Stimulated activated CD4-positive, alpha-beta T cell treated with anti-CD3 and anti-CD28 coated beads, Interleukin-4, amount 100 ng/mL, for 1 hour (primary cell): ENCODE measurements around the gene SMARCD2.
"Not testable (repeated sequence)": the region's sequence is repeated elsewhere in the genome, so short reads cannot be mapped to it uniquely, and the experiment has no call there.

ENCODE experiments used
- DNase-seq: peaks from one replicate; pipeline ENCODE4 v3.0.0-alpha.2; 2020

The SMARCD2 gene

DNA sequence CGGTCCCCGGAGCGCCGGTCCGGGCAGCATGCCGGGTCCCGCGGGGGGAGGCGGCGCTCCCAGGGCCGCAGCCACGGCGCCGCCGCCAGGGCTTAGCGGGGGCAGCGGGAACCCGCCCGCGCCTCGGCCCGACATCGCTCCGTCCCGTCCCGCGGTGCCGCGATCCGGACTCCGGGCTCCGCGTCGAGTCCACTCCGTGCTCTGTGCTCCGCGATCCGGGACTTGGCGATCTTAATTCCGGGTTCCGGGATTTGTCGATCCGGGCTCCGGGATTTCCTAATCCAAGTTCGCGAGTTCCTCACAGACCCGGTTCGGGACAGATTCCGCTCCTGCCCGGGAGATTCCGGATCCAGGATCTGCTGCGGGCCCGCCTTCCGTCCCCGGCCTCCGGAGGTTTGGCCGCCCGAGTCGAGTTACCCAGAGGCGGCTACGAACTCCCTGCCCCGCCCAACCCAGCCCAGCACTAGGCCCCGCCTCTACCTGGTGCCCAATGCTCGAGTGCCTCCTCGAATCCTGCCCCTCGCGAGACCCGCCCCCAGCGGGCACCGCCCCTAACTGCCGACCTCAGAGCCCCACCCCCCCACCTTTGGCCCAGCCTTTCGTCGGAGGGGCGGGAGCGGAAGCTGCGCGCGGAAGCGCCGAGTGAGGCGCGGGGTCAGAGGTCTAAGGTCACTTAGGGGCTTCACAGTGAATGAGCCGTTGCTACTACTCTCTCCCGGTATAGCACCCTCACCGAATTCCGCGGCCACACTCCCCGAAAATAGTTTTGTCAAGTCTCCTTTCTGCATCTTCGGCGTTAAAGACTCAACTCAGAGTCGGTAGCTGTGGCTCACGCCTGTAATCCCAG lies at the start of gene SMARCD2:
Gene SMARCD2 (minus strand): TSS at position 146 of the 847 bp plus-strand sequence. CDS start 11 bp downstream, at position 135.
- peak; percentile 99 for DNase-seq

DNA sequence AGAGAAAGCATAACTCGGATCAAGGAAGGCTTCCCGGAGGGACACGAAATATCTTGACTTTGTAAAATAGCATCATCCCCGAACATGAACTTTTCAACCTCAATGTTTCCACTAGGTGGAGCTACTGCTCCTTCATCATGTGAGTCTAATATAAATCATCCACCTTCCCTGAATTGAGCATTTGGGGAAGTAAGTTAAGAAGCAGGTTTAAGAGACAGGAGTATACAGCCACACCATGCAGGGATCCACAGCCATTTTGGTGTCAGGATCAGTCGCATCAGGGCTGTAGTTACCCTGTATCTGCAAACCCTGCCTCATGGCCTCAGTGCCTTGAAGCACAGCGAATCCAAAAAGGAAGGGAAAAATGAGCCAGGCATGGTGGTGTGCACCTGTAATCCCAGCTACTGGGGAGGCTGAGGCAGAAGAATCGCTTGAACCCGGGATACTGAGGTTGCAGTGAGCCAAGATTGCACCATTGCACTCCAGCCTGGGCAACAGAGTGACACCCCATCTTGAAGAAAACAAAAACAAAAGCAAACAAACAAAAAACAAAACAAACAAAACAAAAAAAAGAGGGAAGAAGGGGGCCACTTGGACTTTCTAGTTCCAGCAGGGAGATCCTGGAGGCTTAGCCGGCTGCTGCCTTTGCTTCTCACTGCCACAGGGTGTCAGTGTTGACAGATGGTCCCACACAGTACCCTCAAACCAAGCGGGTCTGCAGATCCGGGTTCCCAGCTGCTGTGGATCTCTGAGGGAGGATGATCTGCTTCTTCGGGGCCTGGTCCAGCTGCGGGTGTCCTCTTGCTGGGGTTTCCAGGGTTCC lies 46.8 kb upstream of the SMARCD2 start:
- DNase-seq, result not testable (repeated sequence)

DNA sequence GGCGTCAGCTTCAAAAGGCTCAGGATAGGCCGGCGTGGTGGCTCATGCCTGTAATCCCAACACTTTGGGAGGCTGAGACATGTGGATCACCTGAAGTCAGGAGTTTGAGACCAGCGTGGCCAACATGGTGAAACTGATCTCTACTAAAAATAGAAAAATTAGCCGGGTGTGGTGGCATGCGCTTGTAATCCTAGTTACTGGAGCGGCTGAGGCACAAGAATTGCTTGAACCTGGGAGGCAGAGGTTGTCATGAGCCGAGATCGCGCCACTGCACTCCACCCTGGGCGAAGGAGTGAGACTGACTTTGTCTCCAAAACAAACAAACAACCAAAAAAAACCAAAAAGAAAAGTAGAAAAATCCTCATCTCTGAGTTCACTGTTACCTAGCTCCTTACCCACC lies 42.6 kb upstream of the SMARCD2 start:
- not testable (repeated sequence) for DNase-seq

DNA sequence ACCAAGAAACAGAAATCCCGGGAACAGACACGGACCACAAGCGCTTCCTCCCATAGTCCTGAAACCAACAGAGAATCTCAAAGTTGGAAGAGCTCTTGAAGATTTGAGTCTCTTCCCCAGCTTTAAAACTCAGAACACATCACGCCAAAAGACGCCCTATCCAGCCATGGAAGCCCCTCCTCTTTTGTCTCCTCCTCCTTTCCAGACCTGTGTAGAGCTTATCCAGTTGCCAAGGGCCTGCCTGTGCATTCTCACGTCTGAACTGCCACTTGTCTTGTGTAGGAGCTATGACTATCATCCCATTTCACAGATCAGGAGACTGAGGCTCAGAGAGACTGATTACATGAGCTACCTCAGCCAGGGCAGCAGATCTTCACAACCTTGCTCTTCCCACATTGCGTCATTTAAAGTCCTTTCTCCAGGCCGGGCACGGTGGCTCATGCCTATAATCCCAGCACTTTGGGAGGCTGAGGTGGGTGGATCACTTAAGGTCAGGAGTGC lies 40.2 kb upstream of the SMARCD2 start:
- not testable (repeated sequence) for DNase-seq

DNA sequence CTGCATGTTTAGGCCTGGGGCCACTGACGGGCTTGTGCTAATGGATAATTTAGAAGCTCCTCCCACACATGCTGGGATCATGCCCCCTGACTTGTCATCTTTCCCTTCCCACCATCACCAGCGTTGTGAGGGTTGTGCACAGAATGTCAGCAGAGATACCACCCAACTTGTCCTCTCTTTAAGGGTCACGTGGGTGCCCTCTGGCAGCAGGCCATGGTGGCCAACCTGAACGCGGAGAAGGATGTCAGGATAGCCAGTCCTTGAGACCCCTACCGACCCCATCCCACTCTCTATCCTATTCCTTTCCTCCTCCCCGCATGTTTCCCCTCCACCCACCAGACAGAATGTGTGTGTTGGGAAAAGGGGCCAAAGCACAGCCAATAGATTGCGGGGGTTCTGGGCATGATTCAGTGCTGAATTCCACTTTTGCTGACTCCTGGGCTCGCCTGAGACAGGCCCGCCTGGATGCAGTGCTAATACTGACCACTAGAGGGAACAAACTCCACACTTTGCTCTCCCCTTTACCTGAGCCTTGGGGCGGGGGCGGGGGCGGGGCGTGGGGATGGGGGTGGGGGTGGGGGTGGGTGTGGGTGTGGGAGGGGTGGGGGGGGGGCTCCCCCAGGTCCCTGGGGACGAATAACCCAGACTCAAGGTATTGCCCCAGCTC lies 39.6 kb upstream of the SMARCD2 start, which contains the start of gene GH2:
Gene GH2 (minus strand): TSS at position 10 of the 667 bp plus-strand sequence. CDS start 143 bp downstream, outside the sequence.
- peak; percentile 58 for DNase-seq

DNA sequence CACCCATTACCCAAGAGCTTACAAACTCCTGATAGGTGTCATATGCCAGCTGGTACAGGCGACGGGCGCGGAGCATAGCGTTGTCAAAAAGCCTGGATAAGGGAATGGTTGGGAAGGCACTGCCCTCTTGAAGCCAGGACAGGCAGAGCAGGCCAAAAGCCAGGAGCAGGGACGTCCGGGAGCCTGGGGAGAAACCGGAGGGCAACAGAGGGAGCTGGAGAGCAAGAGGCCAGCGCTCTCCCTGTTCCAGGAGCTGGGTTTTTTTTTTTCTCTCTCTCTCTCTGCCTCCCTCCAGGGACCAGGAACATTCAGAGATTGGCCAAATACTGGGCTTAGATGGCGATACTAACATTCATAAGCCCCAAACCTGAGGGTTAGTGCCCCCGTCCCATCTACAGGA lies 38.9 kb upstream of the SMARCD2 start:
- DNase-seq, result not testable (repeated sequence)

DNA sequence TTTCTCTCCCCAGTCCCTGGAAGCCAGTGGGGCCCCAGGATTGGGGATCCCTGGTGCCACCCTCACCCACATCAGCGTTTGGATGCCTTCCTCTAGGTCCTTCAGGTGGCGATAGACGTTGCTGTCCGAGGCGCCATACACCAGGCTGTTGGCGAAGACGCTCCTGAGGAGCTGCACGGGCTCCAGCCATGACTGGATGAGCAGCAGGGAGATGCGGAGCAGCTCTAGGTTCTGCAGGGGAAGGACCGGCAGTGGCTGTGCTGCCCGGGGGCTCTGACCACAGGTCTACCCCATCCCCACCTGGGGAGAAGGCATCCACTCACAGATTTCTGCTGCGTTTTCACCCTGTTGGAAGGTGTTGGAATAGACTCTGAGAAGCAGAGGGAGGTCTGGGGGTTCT lies 38.2 kb upstream of the SMARCD2 start:
- DNase-seq, result no peak

DNA sequence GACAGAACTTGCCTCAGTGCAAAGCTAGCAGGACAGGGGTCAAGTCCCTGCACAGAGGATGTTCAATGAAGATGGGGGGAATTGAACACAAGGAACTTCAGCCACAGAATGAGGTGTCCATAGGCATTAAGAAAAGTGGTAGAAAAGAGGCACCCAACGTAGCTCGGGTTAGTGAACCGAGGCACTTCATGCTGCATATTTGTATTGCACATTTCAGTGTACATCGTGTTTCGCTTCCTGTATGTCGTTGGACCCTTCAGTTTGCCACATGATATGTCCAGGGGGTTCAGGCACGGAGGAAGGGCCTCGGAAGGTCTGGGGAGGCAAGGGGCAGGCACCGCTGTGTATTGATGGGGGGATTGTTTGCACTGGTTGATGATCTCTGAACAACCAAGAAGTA lies 35.9 kb upstream of the SMARCD2 start:
- DNase-seq, result not testable (repeated sequence)

DNA sequence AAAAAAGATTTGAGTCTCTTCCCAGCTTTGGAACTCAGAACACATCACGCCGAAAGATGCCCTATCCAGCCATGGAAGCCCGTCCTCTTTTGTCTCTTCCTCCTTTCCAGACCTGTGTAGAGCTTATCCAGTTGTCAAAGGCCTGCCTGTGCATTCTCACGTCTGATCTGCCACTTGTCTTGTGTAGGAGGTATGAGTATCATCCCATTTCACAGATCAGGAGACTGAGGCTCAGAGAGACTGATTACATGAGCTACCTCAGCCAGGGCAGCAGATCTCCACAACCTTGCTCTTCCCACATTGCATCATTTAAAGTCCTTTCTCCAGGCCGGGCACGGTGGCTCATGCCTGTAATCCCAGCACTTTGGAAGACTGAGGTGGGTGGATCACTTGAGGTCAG lies 32.2 kb upstream of the SMARCD2 start:
- not testable (repeated sequence) for DNase-seq

DNA sequence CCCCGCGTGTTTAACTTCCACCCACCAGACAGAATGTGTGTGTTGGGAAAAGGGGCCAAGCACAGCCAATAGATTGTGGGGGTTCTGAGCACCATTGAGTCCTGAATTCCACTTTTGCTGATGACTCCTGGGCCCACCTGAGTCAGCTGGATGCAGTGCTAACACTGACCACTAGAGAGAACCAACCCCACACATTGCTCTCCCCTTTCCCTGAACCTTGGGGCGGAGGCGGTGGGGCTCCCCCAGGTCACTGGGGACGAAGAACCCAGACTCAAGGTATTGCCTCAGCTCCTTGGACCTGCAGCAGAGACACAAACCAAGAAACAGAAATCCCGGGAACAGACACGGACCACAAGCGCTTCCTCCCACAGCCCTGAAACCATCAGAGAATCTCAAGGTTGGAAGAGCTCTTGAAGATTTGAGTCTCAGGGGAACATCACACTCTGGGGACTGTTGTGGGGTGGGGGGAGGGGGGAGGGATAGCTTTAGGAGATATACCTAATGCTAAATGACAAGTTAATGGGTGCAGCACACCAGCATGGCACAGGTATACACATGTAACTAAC lies 31.7 kb upstream of the SMARCD2 start:
- DNase-seq, result not testable (repeated sequence)

DNA sequence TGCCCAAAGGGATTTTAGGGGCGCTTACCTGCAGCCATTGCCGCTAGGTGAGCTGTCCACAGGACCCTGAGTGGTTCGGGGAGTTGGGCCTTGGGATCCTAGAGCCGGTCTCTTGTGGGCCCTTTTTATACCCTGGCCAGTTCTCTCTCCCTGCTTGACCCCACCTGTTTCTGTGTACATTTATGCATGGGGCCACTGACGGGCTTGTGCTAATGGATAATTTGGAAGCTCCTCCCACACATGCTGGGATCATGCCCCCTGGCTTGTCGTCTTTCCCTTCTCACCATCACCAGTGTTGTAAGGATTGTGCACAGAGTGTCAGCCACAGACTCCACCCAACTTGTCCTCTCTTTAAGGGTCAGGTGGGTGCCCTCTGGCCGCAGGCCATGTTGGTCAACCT lies 31.1 kb upstream of the SMARCD2 start, which contains the start of gene CSH2:
Gene CSH2 (minus strand): TSS at position 101 of the 400 bp plus-strand sequence. CDS start 63 bp downstream, at position 38.
- not testable (repeated sequence) for DNase-seq

DNA sequence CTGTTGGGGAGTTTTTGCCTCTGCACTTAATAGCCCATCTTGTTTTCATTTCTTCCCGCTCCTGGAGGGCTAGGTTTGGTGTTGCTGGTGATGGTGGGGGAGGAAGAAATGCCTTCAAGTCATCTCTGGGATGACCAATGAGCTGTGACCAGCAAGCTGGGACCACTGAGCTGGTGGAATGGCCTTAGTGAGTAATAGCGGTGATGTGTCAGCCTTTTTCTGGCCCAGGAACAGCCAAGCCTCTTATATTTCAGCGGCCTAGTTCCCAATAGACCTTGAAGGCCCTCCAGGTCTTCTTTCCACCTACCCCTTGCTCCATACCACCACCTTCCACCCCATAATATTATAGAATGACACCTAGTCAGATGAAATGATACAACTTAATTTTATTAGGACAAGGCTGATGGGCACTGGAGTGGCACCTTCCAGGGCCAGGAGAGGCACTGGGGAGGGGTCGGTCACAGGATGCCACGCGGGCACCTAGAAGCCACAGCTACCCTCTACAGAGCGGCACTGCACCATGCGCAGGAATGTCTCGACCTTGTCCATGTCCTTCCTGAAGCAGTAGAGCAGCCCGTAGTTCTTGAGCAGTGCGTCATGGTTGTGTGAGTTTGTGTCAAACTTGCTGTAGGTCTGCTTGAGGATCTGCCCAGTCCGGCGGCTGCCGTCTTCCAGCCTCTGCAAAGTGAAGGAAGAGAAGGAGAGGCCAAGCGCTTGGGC lies 29.3 kb upstream of the SMARCD2 start:
- not testable (repeated sequence) for DNase-seq

DNA sequence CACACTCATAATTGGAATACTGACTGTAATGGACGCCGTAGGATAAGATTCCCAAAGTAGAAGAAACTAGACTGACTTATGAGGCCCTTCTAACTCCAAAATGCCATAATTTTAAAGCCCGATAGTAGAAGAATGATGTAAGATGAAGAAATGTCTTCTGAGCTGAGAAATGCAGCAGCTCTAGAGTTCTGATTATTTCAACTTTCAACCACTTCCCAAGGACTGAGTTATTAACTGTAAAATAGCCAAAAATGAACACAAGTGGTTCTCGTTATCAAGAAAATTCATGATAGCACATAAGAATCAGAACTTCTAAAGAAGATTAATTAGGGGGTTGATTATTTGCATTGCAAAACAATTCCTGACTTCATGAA lies 27.8 kb upstream of the SMARCD2 start:
- DNase-seq, result not testable (repeated sequence)

DNA sequence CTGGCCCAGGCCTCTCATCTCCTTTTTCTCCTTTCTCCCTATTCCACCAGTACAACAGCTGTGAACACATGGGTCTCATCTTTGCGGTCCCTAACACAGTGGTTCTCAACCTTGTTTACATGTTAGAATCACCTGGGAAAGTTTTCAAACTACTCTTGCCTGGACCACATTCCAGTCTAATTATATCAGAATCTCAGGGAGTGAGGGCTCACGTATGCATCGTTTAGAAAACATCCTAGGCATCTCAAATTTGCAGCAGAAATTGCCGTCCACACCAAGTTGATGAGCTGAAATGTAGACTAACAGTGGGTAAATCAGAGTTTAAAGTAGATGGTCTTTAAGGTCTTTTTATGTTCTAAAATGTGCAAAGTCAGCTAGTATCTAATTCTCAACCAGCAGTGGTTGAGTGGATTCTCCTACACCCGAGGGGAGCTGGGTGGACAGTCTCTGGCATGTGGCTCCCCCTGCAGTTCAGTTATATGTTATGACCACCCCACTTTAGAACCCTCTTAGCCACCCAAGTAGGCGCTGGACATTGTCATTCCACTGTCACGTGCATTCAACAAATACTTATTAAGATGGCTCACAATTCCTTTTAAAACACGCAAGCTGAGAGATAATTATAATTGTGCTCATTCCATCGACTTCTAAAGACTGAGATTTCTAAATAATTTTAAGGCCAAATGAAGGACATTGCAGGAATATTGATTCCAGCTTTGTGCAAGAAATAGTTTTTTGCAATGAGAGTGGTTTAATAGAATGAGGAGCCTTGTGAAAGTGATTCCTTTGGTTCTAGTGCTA lies 27.2 kb upstream of the SMARCD2 start:
- DNase-seq, result not testable (repeated sequence)

DNA sequence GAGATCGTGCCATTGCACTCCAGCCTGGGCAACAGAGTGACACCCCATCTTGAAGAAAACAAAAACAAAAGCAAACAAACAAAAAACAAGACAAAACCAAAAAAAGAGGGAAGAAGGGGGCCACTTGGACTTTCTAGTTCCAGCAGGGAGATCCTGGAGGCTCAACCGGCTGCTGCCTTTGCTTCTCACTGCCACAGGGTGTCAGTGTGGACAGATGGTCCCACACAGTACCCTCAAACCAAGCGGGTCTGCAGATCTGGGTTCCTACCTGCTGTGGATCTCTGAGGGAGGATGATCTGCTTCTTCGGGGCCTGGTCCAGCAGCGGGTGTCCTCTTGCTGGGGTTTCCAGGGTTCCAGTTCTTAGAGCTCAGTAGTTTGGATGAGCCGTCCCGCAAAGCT lies 24.1 kb upstream of the SMARCD2 start:
- DNase-seq, result not testable (repeated sequence)

DNA sequence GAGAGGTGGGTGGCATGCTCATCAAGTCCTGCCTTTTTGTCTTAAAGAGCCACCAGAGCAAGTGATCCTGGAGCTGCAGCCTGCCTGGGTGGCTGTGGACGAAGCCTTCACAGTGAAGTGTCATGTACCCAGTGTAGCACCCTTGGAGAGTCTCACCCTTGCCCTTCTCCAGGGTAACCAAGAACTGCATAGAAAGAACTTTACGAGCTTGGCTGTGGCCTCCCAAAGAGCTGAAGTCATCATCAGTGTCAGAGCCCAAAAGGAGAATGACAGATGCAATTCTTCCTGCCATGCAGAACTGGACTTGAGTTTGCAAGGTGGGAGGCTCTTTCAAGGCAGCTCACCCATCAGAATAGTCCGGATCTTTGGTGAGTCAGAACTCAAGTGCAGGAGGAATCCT lies 16.8 kb upstream of the SMARCD2 start:
- DNase-seq, result no peak

DNA sequence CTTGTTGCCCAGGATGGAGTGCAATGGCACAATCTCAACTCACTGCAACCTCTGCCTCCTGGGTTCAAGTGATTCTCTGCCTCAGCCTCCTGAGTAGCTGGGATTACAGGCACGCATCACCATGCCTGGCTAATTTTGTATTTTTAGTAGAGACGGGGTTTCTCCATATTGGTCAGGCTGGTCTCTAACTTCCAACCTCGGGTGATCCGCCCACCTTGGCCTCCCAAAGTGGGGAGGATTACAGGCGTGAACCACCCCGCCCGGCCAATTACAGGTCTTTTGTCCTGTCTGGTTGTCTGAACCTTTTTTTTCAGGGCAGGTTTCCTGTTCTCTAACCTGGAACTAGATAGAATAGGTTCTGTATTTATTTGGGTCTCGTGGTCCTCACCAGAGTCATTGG lies 13.9 kb upstream of the SMARCD2 start:
- DNase-seq, result not testable (repeated sequence)

DNA sequence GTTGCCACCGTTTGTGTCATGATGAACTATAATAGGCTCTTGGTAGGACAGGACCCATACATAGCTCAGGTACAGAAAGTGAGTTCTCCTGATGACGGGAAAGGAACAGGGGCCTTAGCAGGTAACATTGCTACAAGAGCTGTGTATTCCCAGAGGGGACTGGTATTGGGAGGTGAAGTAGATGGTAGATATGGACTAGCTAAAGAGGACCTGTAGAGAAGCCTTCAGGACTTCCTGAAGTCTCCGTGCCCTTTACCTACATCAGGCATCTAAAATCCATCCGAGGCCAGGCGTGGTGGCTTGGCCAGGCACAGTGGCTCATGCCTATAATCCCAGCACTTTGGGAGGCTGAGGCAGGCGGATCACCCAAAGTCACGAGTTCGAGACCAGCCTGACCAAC lies 12.7 kb upstream of the SMARCD2 start:
- DNase-seq, result no peak

DNA sequence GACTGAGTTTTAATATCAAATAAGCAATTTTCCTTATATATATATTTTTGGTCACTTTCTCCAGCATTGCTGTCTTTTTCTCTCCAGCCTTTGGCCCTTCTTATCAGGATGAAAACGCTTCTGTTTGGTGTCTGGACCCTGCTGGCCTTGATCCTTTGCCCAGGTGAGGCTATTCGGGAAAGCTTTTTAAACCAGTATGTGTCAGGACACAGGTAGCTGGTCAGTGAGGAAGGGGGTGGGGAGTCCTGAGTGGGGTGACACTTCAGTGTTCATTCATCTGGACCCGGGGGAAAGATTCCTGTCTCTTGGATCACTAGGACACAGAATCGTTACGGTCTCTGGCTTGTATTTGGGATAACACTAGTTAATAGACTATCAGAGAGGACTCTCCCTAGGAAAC lies 12.2 kb upstream of the SMARCD2 start:
- no peak for DNase-seq

DNA sequence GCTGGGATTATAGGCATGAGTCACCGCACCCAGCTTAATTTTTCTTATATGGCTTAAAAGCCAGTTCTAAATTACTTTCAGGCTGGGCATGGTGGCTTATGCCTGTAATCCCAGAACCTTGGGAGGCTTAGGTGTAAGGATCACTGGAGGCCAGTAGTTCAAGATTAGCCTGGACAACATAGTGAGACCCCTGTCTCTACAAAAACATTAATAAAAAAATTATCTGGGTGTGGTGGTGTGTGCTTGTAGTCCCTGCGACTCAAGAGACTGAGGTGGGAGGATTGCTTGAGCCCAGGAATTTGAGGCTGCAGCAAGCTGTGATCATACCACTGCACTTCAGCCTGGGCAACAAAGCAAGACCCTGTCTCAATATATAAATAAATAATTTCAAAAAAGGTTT lies 10.8 kb upstream of the SMARCD2 start:
- DNase-seq, result no peak

DNA sequence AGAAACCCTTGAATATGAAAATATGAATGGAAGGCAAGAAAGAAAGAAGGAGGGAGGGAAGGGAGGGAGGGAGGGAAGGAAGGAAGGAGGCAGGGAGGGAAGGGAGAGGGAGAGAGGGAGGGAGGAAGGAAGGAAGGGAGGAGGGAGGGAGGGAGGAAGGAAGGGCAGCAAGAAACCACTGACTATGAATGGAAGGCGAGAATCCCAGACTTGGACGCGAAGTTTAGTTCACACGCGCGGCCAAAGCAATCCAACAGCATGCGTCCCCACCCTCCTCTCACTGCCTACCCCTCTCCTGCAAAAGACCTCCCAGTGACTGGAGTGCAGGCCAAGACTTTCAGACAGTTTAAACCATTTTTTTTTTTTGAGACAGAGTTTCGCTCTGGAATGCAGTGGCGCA lies 7.9 kb upstream of the SMARCD2 start:
- DNase-seq, result no peak
